ENCODE measurements around the gene CBX4. TPM values are rescaled to one million over a fixed set of nuclear protein-coding genes. Genes with fewer than 3 reads are reported as not detected.

The CBX4 gene
- total and polyA plus RNA-seq, 2 of the 13 experiments (the other 11 are each of a cell fraction or from before 2014, with no cell fraction given), result 25.8 to 50.8 TPM

GRCh38 chr17:79802039-79802735 lies 37.1 kb downstream of the CBX4 start (continued):
- TF ChIP-seq BATF2 (CRISPR knock-in tag; IDR thresholded peaks at IDR 0.05), result no peak
- TF ChIP-seq ZNF512B (CRISPR knock-in tag; IDR thresholded peaks at IDR 0.05; ENCODE audit: borderline replicate concordance), result no peak
- TF ChIP-seq ZNF883 (CRISPR knock-in tag; IDR thresholded peaks at IDR 0.05; ENCODE audit: not compliant biosample characterization), result no peak
- 0 out of 2 replicates have a peak, but pooled peaks have one; percentile 40 for TF ChIP-seq CBX2 (IDR thresholded peaks at IDR 0.05; ENCODE audit: low read depth, low read length)
- no peak for TF ChIP-seq CBX2 (CRISPR knock-in tag; IDR thresholded peaks at IDR 0.05; ENCODE audit: low read depth)

GRCh38 chr17:79801156-79802038 lies 37.8 kb downstream of the CBX4 start:
- H3K4me3 ChIP-seq (replicated peaks in 1 of 3; ENCODE audit: insufficient read depth in 1 of 3, low read depth in 2 of 3, low read length in 3 of 3), result peak overlapping the region; percentile 37 to 73 (median 51)
- FAIRE-seq (no peak), ATAC-seq (peak; percentile 24), DNase-seq (ENCODE audit: low spot score) (no peak)
- peak overlapping the region; percentile 43; the same call in 1 of the 2 replicates for H3K9ac ChIP-seq (ENCODE audit: insufficient read depth, low read depth, low read length)
- in situ Hi-C loops (cut with HindIII; ENCODE audit: extremely low pct_ligation_motif_present, low pct_unique_long_range_greater_than_20kb), result no loop called here
- no peaks in the 10 kb centered on the region for H3K36me3 ChIP-seq (replicated peaks in 1 of 2; ENCODE audit: control insufficient read depth in 1 of 2, insufficient read depth in 2 of 2, low read length in 2 of 2)
- no peaks in the 10 kb centered on the region for H4K20me1 ChIP-seq (ENCODE audit: insufficient read depth, low read length)
- 17% methylated on average over 21 of the region's 52 CpGs for WGBS (ENCODE audit: low lambda C conversion rate)
- H3K27ac ChIP-seq (ENCODE audit: extremely low read length, insufficient read depth, low read length), result no peak overlapping the region
- H3K27me3 ChIP-seq (ENCODE audit: control insufficient read depth in 1 of 2, insufficient read depth in 2 of 2, low read length in 2 of 2), result peaks cover 53 to 86% of the 10 kb centered on the region in 2 experiments
- CTCF ChIA-PET (ENCODE audit: low intra/inter-chr PET ratio, low total read pairs), result no interaction called here
- POLR2A ChIA-PET, result interaction anchor here (1.0 to 2.2 kb wide), 7 partner anchors 10 to 192 kb away, joined by 3 to 12 read pairs (median 7); partner anchors contain the start of gene CBX4
- H3K4me2 ChIP-seq (ENCODE audit: low read depth, low read length), result peak overlapping the region; percentile 92
- peaks cover 1% of the 10 kb centered on the region for H3K79me2 ChIP-seq (ENCODE audit: insufficient read depth, low read length)
- BruUV-seq (replicated peaks), result no TSS peak
- no peak overlapping the region for H2AFZ ChIP-seq (ENCODE audit: low read length)
- peaks cover 72% of the 10 kb centered on the region for H3K4me1 ChIP-seq (ENCODE audit: insufficient read depth, low read length)
- H3K9me3 ChIP-seq (ENCODE audit: low read length), result no peaks in the 10 kb centered on the region
- intact Hi-C loops (cut with micrococcal nuclease; ENCODE audit: unreplicated experiment), result no loop called here
- TF ChIP-seq ZNF513 (CRISPR knock-in tag; conservative IDR thresholded peaks at IDR 0.05) (no peak), NFIB (CRISPR knock-in tag; IDR thresholded peaks at IDR 0.05; ENCODE audit: borderline replicate concordance) (no peak), ZNF101 (CRISPR knock-in tag; IDR thresholded peaks at IDR 0.05; ENCODE audit: borderline replicate concordance, low read depth) (no peak), HMG20A (CRISPR knock-in tag; IDR thresholded peaks at IDR 0.05; ENCODE audit: borderline replicate concordance) (no peak; the same call in 1 of the 2 replicates), ASH2L (IDR thresholded peaks at IDR 0.05; ENCODE audit: insufficient read length, low read depth, low read length) (peak; percentile 25), ZSCAN25 (CRISPR knock-in tag; IDR thresholded peaks at IDR 0.05) (peak; percentile 17; the same call in 1 of the 2 replicates), MTF2 (CRISPR knock-in tag; IDR thresholded peaks at IDR 0.05; ENCODE audit: borderline replicate concordance) (peak; percentile 97), ZNF501 (CRISPR knock-in tag; IDR thresholded peaks at IDR 0.05) (peak; percentile 76)
